Mesenchymal stem cell (in vitro differentiated cells and primary cell): Measurements from ENCODE around the gene DPEP3.
A peak's percentile ranks its signal among the peaks of the same experiment; 100 is the strongest.

Experiments used
- DNase-seq: peaks from one replicate; pipeline ENCODE4 v3.0.0-alpha.2; 2013
- H2AFZ ChIP-seq: one replicate; pipeline ENCODE4 v1.6.1; 2013; ENCODE audit warnings: low read depth, mild to moderate bottlenecking, control low read depth, inconsistent platforms, low read length, moderate library complexity
- H2AK5ac ChIP-seq: 2 replicates; pipeline ENCODE4 v1.6.1; 2013; ENCODE audit warnings: low read length, moderate library complexity, mild to moderate bottlenecking, inconsistent platforms; ENCODE audit not compliant: severe bottlenecking
- H2BK120ac ChIP-seq: one replicate; pipeline ENCODE4 v1.6.1; 2013; ENCODE audit warnings: low read depth, mild to moderate bottlenecking, inconsistent platforms, low read length, moderate library complexity
- H2BK12ac ChIP-seq, 2 experiments: one replicate each; pipeline ENCODE4 v1.6.1; 2013; ENCODE audit warnings: inconsistent platforms in 2 of 2, low read length in 2 of 2, mild to moderate bottlenecking in 2 of 2, moderate library complexity in 2 of 2, control low read depth in 1 of 2
- H2BK15ac ChIP-seq: one replicate; pipeline ENCODE4 v1.6.1; 2013; ENCODE audit warnings: mild to moderate bottlenecking, low read depth, inconsistent platforms; ENCODE audit not compliant: poor library complexity, severe bottlenecking
- H2BK5ac ChIP-seq: 2 replicates; pipeline ENCODE4 v1.6.1; 2013; ENCODE audit warnings: low read depth, mild to moderate bottlenecking, low read length, control low read depth, inconsistent platforms; ENCODE audit not compliant: poor library complexity, severe bottlenecking
- H3K14ac ChIP-seq, 2 experiments: one replicate each; pipeline ENCODE4 v1.6.1; 2013; ENCODE audit warnings: inconsistent platforms in 2 of 2, low read length in 2 of 2, control low read depth in 1 of 2, mild to moderate bottlenecking in 1 of 2, moderate library complexity in 1 of 2
- H3K18ac ChIP-seq, 2 experiments: one replicate each; pipeline ENCODE4 v1.6.1; 2013; ENCODE audit warnings: inconsistent platforms in 2 of 2, low read length in 2 of 2, control low read depth in 1 of 2, low read depth in 1 of 2, mild to moderate bottlenecking in 1 of 2
- H3K23ac ChIP-seq, 2 experiments: one replicate each; pipeline ENCODE4 v1.6.1; 2013; ENCODE audit warnings: inconsistent platforms in 2 of 2, low read length in 2 of 2, mild to moderate bottlenecking in 2 of 2, moderate library complexity in 2 of 2, control low read depth in 1 of 2
- H3K27ac ChIP-seq: 2 replicates; pipeline ENCODE4 v1.5.1; 2013; ENCODE audit warnings: mild to moderate bottlenecking, moderate library complexity, low read length, control low read depth, inconsistent platforms; ENCODE audit not compliant: poor library complexity, severe bottlenecking
- H3K27me3 ChIP-seq, 2 experiments: 2 replicates each; pipeline versions ENCODE4 v1.6.1 to v1.7.0; 2013; ENCODE audit warnings: low read length in 2 of 2, mild to moderate bottlenecking in 2 of 2, moderate library complexity in 2 of 2, control low read depth in 1 of 2, inconsistent platforms in 1 of 2; ENCODE audit not compliant: control insufficient read depth in 1 of 2, insufficient read depth in 1 of 2
- H3K36me3 ChIP-seq, 2 experiments: 2 replicates each; pipeline versions ENCODE4 v1.6.1 to v1.7.0; 2013; ENCODE audit warnings: low read length in 2 of 2, control low read depth in 1 of 2, inconsistent platforms in 1 of 2, low read depth in 1 of 2, mild to moderate bottlenecking in 1 of 2; ENCODE audit not compliant: insufficient read depth in 2 of 2, control insufficient read depth in 1 of 2
- H3K4ac ChIP-seq, 2 experiments: one replicate each; pipeline ENCODE4 v1.6.1; 2013; ENCODE audit warnings: inconsistent platforms in 2 of 2, low read length in 2 of 2, mild to moderate bottlenecking in 2 of 2, moderate library complexity in 2 of 2, control low read depth in 1 of 2, low read depth in 1 of 2
- H3K4me1 ChIP-seq: 2 replicates; pipeline ENCODE4 v1.6.1; 2013; ENCODE audit warnings: low read depth, low read length, control low read depth; ENCODE audit not compliant: control insufficient read depth, insufficient read depth
- H3K4me2 ChIP-seq: 2 replicates; pipeline ENCODE4 v1.6.1; 2013; ENCODE audit warnings: low read length, mild to moderate bottlenecking, inconsistent platforms; ENCODE audit not compliant: poor library complexity, severe bottlenecking
- H3K4me3 ChIP-seq, 2 experiments: 2 replicates each; pipeline versions ENCODE4 v1.5.1 to v1.7.0; 2013; ENCODE audit warnings: low read length in 2 of 2, mild to moderate bottlenecking in 2 of 2, control low read depth in 1 of 2, low read depth in 1 of 2; ENCODE audit not compliant: insufficient read depth in 1 of 2
- H3K79me1 ChIP-seq: replicated peaks from 2 replicates; pipeline ENCODE4 v1.6.1; 2013; ENCODE audit warnings: mild to moderate bottlenecking, control low read depth, low read length, inconsistent platforms; ENCODE audit not compliant: poor library complexity, severe bottlenecking
- H3K9ac ChIP-seq: 2 replicates; pipeline ENCODE4 v1.7.0; 2013; ENCODE audit warnings: mild to moderate bottlenecking, low read length, moderate library complexity
- H3K9me3 ChIP-seq: 2 replicates; pipeline ENCODE4 v1.7.0; 2013; ENCODE audit warnings: mild to moderate bottlenecking, low read length; ENCODE audit not compliant: control insufficient read depth
- H4K8ac ChIP-seq: one replicate; pipeline ENCODE4 v1.6.1; 2013; ENCODE audit warnings: inconsistent platforms, mild to moderate bottlenecking, low read length, moderate library complexity
- H4K91ac ChIP-seq: one replicate; pipeline ENCODE4 v1.6.1; 2013; ENCODE audit warnings: mild to moderate bottlenecking, low read length, inconsistent platforms
- WGBS: methylation state at CpG from one replicate; pipeline ENCODE4 v1.1.7; 2013; ENCODE audit warnings: mixed read lengths; 5-methylcytosine and 5-hydroxymethylcytosine counted together

Gene DPEP3

GRCh38 chr16:67966549-67967182, 13.6 kb downstream of the DPEP3 start:
- Histone ChIP-seq H3K4me3 (peak overlapping the region; percentile 85 to 90), H4K8ac (peak overlapping the region; percentile 46), H2AK5ac (peak overlapping the region; percentile 80), H3K4me2 (peak overlapping the region; percentile 16), H3K14ac (peak overlapping the region in 1 of 2 experiments; percentile 99), H3K4ac (peak overlapping the region; percentile 58 to 75), H3K18ac (peak overlapping the region; percentile 33 to 98), H3K9me3 (no peaks in the 10 kb centered on the region), H4K91ac (peak overlapping the region; percentile 85), H3K79me1 (peaks cover 25% of the 10 kb centered on the region), H3K4me1 (peaks cover 40% of the 10 kb centered on the region), H3K27ac (peak overlapping the region; percentile 62), H2BK12ac (peak overlapping the region; percentile 63 to 75), H3K36me3 (peaks cover 32 to 39% of the 10 kb centered on the region in 2 experiments), H3K27me3 (no peaks in the 10 kb centered on the region), H2BK15ac (peak overlapping the region; percentile 52), H2AFZ (no peak overlapping the region), H3K9ac (peak overlapping the region; percentile 92), H3K23ac (peak overlapping the region in 1 of 2 experiments; percentile 95), H2BK120ac (no peak overlapping the region), H2BK5ac (peak overlapping the region; percentile 81)
- peak; percentile 35 for DNase-seq
- 79% methylated on average over 3 of the region's 3 CpGs for WGBS

- H3K23ac ChIP-seq, result peak overlapping the region in 1 of 2 experiments; percentile 95
- no peak overlapping the region for H2AFZ ChIP-seq
- peak overlapping the region; percentile 80 for H2AK5ac ChIP-seq
- 87% methylated on average over 10 of the region's 11 CpGs for WGBS
- no peaks in the 10 kb centered on the region for H3K27me3 ChIP-seq
- peak overlapping the region; percentile 62 for H3K27ac ChIP-seq
- peak overlapping the region; percentile 81 for H2BK5ac ChIP-seq
- peak; percentile 9 for DNase-seq
- H2BK120ac ChIP-seq, result peak overlapping the region; percentile 11
- H3K9ac ChIP-seq, result peak overlapping the region; percentile 92
- peaks cover 39 to 45% of the 10 kb centered on the region in 2 experiments for H3K36me3 ChIP-seq
- H4K8ac ChIP-seq, result peak overlapping the region; percentile 56
- H3K4ac ChIP-seq, result peak overlapping the region; percentile 58 to 75
- H2BK12ac ChIP-seq, result peak overlapping the region; percentile 63 to 75
- no peaks in the 10 kb centered on the region for H3K9me3 ChIP-seq
- H3K4me2 ChIP-seq, result peak overlapping the region; percentile 25
- peak overlapping the region; percentile 33 to 98 for H3K18ac ChIP-seq
- H4K91ac ChIP-seq, result peak overlapping the region; percentile 85
- H3K79me1 ChIP-seq, result peaks cover 31% of the 10 kb centered on the region
- peak overlapping the region in 1 of 2 experiments; percentile 85 for H3K4me3 ChIP-seq
- peaks cover 45% of the 10 kb centered on the region for H3K4me1 ChIP-seq
- H2BK15ac ChIP-seq, result peak overlapping the region; percentile 52
- peak overlapping the region in 1 of 2 experiments; percentile 97 for H3K14ac ChIP-seq
Measured at GRCh38 chr16:67965668-67966548, 14.4 kb downstream of the DPEP3 start.

- WGBS, result 96% methylated on average over 6 of the region's 6 CpGs
- Histone ChIP-seq H3K23ac (peak overlapping the region in 1 of 2 experiments; percentile 94), H2BK15ac (no peak overlapping the region), H2BK5ac (no peak overlapping the region), H3K4me1 (peaks cover 55% of the 10 kb centered on the region), H3K18ac (no peak overlapping the region), H4K91ac (peak overlapping the region; percentile 4), H2BK120ac (no peak overlapping the region), H3K79me1 (peaks cover 43% of the 10 kb centered on the region), H3K14ac (no peak overlapping the region), H3K4me3 (no peak overlapping the region), H3K4ac (peak overlapping the region in 1 of 2 experiments; percentile 30), H4K8ac (peak overlapping the region; percentile 35), H3K36me3 (peaks cover 52 to 58% of the 10 kb centered on the region in 2 experiments), H2AK5ac (no peak overlapping the region), H3K9me3 (no peaks in the 10 kb centered on the region), H2AFZ (no peak overlapping the region), H3K9ac (no peak overlapping the region), H3K4me2 (no peak overlapping the region), H2BK12ac (no peak overlapping the region), H3K27ac (no peak overlapping the region), H3K27me3 (no peaks in the 10 kb centered on the region)
- DNase-seq, result no peak
Measured at GRCh38 chr16:67964477-67965131, 15.7 kb downstream of the DPEP3 start.
